Omental fat pad (tissue), 4 donors: Measurements from ENCODE around the gene RPS6KA5. TPM values are rescaled to one million over a fixed set of nuclear protein-coding genes. Genes with fewer than 3 reads are reported as not detected.
"Not testable (repeated sequence)": the region's sequence is repeated elsewhere in the genome, so short reads cannot be mapped to it uniquely, and the experiment has no call there.

Experiments used
- ATAC-seq: fragments of 150-250 bp; one replicate; pipeline ENCODE4 v1.9.1; 2016; ENCODE audit warnings: mild to moderate bottlenecking, moderate library complexity; ENCODE audit not compliant: low FRiP score
- DNase-seq: peaks from one replicate; pipeline ENCODE4 v3.0.0-alpha.2; 2019; ENCODE audit warnings: low spot score
- total RNA-seq, 4 donors: library from RNA; depleted of rRNA; stranded (reverse); fragments of >200 nt; gene quantifications; one replicate each; pipeline ENCODE4 v1.1.0, GENCODE V29; 2016
- TF ChIP-seq, protein P1 (sequence below), 3 donors: fragments of 450-650 bp; IDR thresholded peaks; one replicate each; pipeline ENCODE4 v1.5.1; 2016 to 2017; ENCODE audit warnings: antibody characterized with exemption in 3 of 3, mild to moderate bottlenecking in 3 of 3, moderate library complexity in 2 of 3

The RPS6KA5 gene
- total RNA-seq, 4 donors from 2014 or later = 1.8 to 4.9 (median 3.2) TPM

- TF ChIP-seq, protein P1, sequence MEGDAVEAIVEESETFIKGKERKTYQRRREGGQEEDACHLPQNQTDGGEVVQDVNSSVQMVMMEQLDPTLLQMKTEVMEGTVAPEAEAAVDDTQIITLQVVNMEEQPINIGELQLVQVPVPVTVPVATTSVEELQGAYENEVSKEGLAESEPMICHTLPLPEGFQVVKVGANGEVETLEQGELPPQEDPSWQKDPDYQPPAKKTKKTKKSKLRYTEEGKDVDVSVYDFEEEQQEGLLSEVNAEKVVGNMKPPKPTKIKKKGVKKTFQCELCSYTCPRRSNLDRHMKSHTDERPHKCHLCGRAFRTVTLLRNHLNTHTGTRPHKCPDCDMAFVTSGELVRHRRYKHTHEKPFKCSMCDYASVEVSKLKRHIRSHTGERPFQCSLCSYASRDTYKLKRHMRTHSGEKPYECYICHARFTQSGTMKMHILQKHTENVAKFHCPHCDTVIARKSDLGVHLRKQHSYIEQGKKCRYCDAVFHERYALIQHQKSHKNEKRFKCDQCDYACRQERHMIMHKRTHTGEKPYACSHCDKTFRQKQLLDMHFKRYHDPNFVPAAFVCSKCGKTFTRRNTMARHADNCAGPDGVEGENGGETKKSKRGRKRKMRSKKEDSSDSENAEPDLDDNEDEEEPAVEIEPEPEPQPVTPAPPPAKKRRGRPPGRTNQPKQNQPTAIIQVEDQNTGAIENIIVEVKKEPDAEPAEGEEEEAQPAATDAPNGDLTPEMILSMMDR (IDR thresholded peaks at IDR 0.05) = no peak
- DNase-seq (no peak), ATAC-seq (no peak)
These were observed 220.6 kb downstream of the RPS6KA5 start for GRCh38 chr14:90839889-90840266.

- DNase-seq (no peak), ATAC-seq (peak; percentile 29)
- TF ChIP-seq, protein P1 (IDR thresholded peaks at IDR 0.05) = no peak
These were observed 221.2 kb downstream of the RPS6KA5 start for GRCh38 chr14:90839024-90839888.

DNA sequence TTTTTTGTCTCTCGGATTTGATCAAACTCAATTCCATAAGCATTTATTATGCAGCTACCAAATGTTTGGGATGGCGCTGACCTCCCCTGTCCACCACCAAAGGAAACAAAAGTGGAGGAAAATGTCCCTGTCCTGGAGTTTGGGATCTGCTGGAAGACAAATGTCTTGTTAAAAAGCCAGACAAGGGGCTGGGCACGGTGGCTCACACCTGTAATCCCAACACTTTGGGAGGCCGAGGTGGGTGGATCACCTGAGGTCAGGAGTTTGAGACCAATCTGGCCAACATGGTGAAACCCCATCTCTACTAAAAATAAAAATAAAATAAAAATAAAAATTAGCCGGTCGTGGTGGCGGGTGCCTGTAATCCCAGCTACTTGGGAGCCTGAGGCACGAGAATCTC is 221.9 kb downstream of the RPS6KA5 start:
- DNase-seq, ATAC-seq: not testable (repeated sequence)

GRCh38 chr14:90837355-90837754 is 223.1 kb downstream of the RPS6KA5 start:
- ATAC-seq = no peak
- DNase-seq = no peak
- TF ChIP-seq, protein P1 (IDR thresholded peaks at IDR 0.05) = no peak

GRCh38 chr14:90836692-90837063 is 223.8 kb downstream of the RPS6KA5 start:
- ATAC-seq (no peak), DNase-seq (no peak)
- TF ChIP-seq, protein P1 (IDR thresholded peaks at IDR 0.05) = no peak

DNA sequence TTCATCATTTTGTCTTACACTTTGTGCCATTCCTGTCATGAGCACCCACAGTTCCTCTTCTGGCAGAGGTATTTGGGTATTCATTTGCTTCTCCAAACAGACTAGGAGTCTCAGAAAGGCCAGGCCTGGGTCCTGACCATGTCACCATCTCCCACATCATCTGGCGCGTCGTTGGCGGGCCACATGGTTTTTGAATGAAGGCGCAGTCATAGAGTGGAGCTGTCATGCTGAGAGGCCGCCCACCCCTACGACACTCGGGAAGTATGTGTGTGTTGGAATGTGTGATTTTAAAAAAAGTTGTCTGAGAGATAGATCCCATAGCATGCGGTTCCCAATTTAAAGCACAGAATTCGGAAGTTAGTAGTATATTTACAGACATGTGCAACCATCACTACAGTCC is 228.6 kb downstream of the RPS6KA5 start:
- TF ChIP-seq, protein P1 (IDR thresholded peaks at IDR 0.05) = no peak
- no peak for DNase-seq

DNA sequence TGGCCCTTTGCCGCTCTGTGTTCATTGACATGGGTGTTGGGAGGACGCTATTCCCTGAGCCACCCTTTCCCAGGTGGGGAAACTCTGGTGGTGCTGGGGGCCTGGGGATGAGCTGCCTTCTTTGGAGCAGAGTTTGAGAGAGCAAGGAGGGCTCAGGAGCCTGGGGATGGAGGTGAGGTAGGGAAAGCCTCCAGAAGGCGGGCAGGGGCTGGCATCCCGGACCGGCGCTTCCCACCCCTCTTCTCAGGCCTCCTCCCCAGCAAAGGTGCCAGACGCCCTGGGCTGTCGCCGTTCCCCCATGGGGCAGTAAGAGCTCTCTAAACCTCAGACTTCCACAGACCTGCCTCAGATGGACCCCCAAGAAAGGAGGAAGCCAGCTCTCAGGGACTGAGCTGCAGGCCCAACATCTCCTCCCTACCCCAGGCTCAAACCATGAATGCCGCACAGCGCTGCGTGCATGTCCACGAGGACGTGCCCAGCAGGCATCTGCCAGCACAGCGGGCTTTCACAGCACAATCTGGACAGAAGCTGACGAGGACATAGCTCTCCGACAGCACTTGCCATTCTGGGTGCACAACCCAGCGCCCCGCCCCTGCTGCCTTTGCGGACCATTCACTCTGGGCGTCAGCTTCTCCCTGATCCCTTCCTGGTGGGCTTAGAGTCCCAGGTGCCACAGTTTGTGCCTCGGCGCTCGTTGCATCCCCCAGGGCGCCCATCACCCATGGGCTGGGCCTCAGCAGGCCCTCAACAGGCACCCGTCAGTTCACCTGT is 229.3 kb downstream of the RPS6KA5 start:
- ATAC-seq = no peak
- TF ChIP-seq, protein P1 (IDR thresholded peaks at IDR 0.05) = no peak
- no peak for DNase-seq

More for the DNA sequence above, 228.6 kb downstream of the RPS6KA5 start:
- no peak for ATAC-seq
